IPS DF 4.7 (cell line): ENCODE data around the gene NANOGP8.
"Not testable (repeated sequence)": the region's sequence is repeated elsewhere in the genome, so short reads cannot be mapped to it uniquely, and the experiment has no call there.

Source experiments
- DNase-seq: peaks from one replicate; pipeline ENCODE4 v3.0.0-alpha.2; 2013; ENCODE audit warnings: low spot score; ENCODE audit errors: extremely low read depth

Gene NANOGP8

GRCh38 chr15:35085176-35085919 is at the start of gene NANOGP8:
Gene NANOGP8 (minus strand): TSS chr15:35085295. CDS start chr15:35085110, 185 bp downstream.
- not testable (repeated sequence) for DNase-seq

- DNase-seq: no peak
Observed at GRCh38 chr15:35134299-35134698, 49.2 kb upstream of the NANOGP8 start.

GRCh38 chr15:35130245-35130644 is 45.1 kb upstream of the NANOGP8 start:
- no peak for DNase-seq

- no peak for DNase-seq
Observed at GRCh38 chr15:35129361-35129760, 44.3 kb upstream of the NANOGP8 start.

GRCh38 chr15:35127717-35128116 is 42.6 kb upstream of the NANOGP8 start:
- DNase-seq: no peak

- no peak for DNase-seq
Observed at GRCh38 chr15:35126236-35126635, 41.1 kb upstream of the NANOGP8 start.

- DNase-seq: no peak
Observed at GRCh38 chr15:35123743-35124142, 38.6 kb upstream of the NANOGP8 start.

GRCh38 chr15:35121611-35122359 is 36.7 kb upstream of the NANOGP8 start:
- no peak for DNase-seq

- DNase-seq: no peak
Observed at GRCh38 chr15:35120173-35120572, 35.1 kb upstream of the NANOGP8 start.

GRCh38 chr15:35118960-35119359 is 33.9 kb upstream of the NANOGP8 start:
- no peak for DNase-seq

GRCh38 chr15:35117543-35118265 is 32.6 kb upstream of the NANOGP8 start:
- DNase-seq: no peak

- DNase-seq: no peak
Observed at GRCh38 chr15:35115155-35115725, 30.1 kb upstream of the NANOGP8 start.

GRCh38 chr15:35112346-35112745 is 27.3 kb upstream of the NANOGP8 start:
- no peak for DNase-seq

GRCh38 chr15:35111861-35112260 is 26.8 kb upstream of the NANOGP8 start:
- DNase-seq: no peak

GRCh38 chr15:35108453-35108852 is 23.4 kb upstream of the NANOGP8 start:
- DNase-seq: no peak

GRCh38 chr15:35107561-35107960 is 22.5 kb upstream of the NANOGP8 start:
- DNase-seq: no peak

GRCh38 chr15:35107122-35107521 is 22.0 kb upstream of the NANOGP8 start:
- no peak for DNase-seq

- no peak for DNase-seq
Observed at GRCh38 chr15:35104526-35105147, 19.5 kb upstream of the NANOGP8 start.

GRCh38 chr15:35102186-35102585 is 17.1 kb upstream of the NANOGP8 start:
- DNase-seq: no peak

- DNase-seq: no peak
Observed at GRCh38 chr15:35101335-35101734, 16.2 kb upstream of the NANOGP8 start.

GRCh38 chr15:35098737-35099136 is 13.6 kb upstream of the NANOGP8 start:
- DNase-seq: no peak
